ENCODE measurements around the gene RALGAPA1.
"Not testable (repeated sequence)": the region's sequence is repeated elsewhere in the genome, so short reads cannot be mapped to it uniquely, and the experiment has no call there.

The RALGAPA1 gene

GRCh38 chr14:35806006-35806907, 2.8 kb downstream of the RALGAPA1 start:
- no peak for DNase-seq (ENCODE audit: low spot score)
- no peak for TF ChIP-seq CTCF (IDR thresholded peaks at IDR 0.05; ENCODE audit: extremely low read depth, missing control alignments)

- DNase-seq (ENCODE audit: low spot score) = no peak
- no peak for TF ChIP-seq CTCF (IDR thresholded peaks at IDR 0.05; ENCODE audit: extremely low read depth, missing control alignments)
Measured at GRCh38 chr14:35797796-35798195, 11.3 kb downstream of the RALGAPA1 start.

GRCh38 chr14:35789651-35790050, 19.4 kb downstream of the RALGAPA1 start:
- no peak for TF ChIP-seq CTCF (IDR thresholded peaks at IDR 0.05; ENCODE audit: extremely low read depth, missing control alignments)
- no peak for DNase-seq (ENCODE audit: low spot score)

- no peak for TF ChIP-seq CTCF (IDR thresholded peaks at IDR 0.05; ENCODE audit: extremely low read depth, missing control alignments)
- no peak for DNase-seq (ENCODE audit: low spot score)
Measured at GRCh38 chr14:35786856-35787255, 22.2 kb downstream of the RALGAPA1 start.

GRCh38 chr14:35783699-35784098, 25.4 kb downstream of the RALGAPA1 start:
- no peak for TF ChIP-seq CTCF (IDR thresholded peaks at IDR 0.05; ENCODE audit: extremely low read depth, missing control alignments)
- DNase-seq (ENCODE audit: low spot score) = no peak

GRCh38 chr14:35779368-35779767, 29.7 kb downstream of the RALGAPA1 start:
- DNase-seq (ENCODE audit: low spot score) = no peak
- TF ChIP-seq CTCF (IDR thresholded peaks at IDR 0.05; ENCODE audit: extremely low read depth, missing control alignments) = no peak

- DNase-seq (ENCODE audit: low spot score) = not testable (repeated sequence)
Measured at GRCh38 chr14:35777550-35777949, 31.5 kb downstream of the RALGAPA1 start.

- no peak for TF ChIP-seq CTCF (IDR thresholded peaks at IDR 0.05; ENCODE audit: extremely low read depth, missing control alignments)
- DNase-seq (ENCODE audit: low spot score) = no peak
Measured at GRCh38 chr14:35776823-35777222, 32.3 kb downstream of the RALGAPA1 start.

- not testable (repeated sequence) for DNase-seq (ENCODE audit: low spot score)
Measured at GRCh38 chr14:35776085-35776484, 33.0 kb downstream of the RALGAPA1 start.

Measured in GM20000 (cell line).